SH-SY5Y (cell line): ENCODE measurements around the gene LMBR1.

ENCODE experiments used
- GATA2 ChIP-seq: IDR thresholded peaks from 2 replicates; pipeline ENCODE4 v1.6.1; 2011; ENCODE audit warnings: mild to moderate bottlenecking, low read depth, low read length
- GATA3 ChIP-seq: IDR thresholded peaks from 2 replicates; pipeline ENCODE4 v1.6.1; 2011; ENCODE audit warnings: low read depth, mild to moderate bottlenecking, low read length, moderate library complexity

GRCh38 chr7:156655251-156655650 is 237.7 kb downstream of the LMBR1 start:
- no peak for TF ChIP-seq GATA2
- no peak for TF ChIP-seq GATA3
